Stomach (tissue), 9 donors: ENCODE data around the gene AP3D1. TPM values are rescaled to one million over a fixed set of nuclear protein-coding genes. Genes with fewer than 3 reads are reported as not detected.

Experiments used
- DNase-seq, 2 donors: peaks; one replicate each; pipeline versions ENCODE4 v3.0.0 to v3.0.0-alpha.2; 2013 to 2019
- H3K27ac ChIP-seq, 5 donors: fragments of 200-600 bp in 4 of 5; sonication (generic) in 4 of 5; one replicate each; pipeline ENCODE4 v1.5.1; 2013 to 2019; ENCODE audit warnings: mild to moderate bottlenecking in 1 of 5, moderate library complexity in 1 of 5
- H3K27me3 ChIP-seq, 3 donors: fragments of 200-600 bp; sonication (generic); one replicate each; pipeline ENCODE4 v1.5.1; 2017 to 2019; ENCODE audit warnings: mixed run types in 1 of 3
- H3K36me3 ChIP-seq, 4 donors: fragments of 200-600 bp; sonication (generic); 1 replicate in 3 of 4; 2 replicates in 1 of 4; pipeline ENCODE4 v1.5.1; 2016 to 2019
- H3K4me1 ChIP-seq, 4 donors: fragments of 200-600 bp; sonication (generic); one replicate each; pipeline ENCODE4 v1.5.1; 2016 to 2019
- H3K4me3 ChIP-seq, 4 donors: fragments of 200-600 bp; sonication (generic) in 3 of 4; one replicate each; pipeline ENCODE4 v1.5.1; 2016 to 2019; ENCODE audit warnings: mild to moderate bottlenecking in 1 of 4
- H3K9me3 ChIP-seq, 4 donors: fragments of 200-600 bp; sonication (generic); one replicate each; pipeline ENCODE4 v1.5.1; 2016 to 2019
- CTCF ChIP-seq, 7 experiments: fragments of 450-650 bp in 4 of 7; fragments of 200-600 bp in 3 of 7; sonication (generic) in 3 of 7; IDR thresholded peaks; one replicate each; pipeline ENCODE4 v1.5.1; 2016 to 2019; ENCODE audit warnings: antibody characterized with exemption in 7 of 7, control low read depth in 2 of 7, mild to moderate bottlenecking in 1 of 7
- EP300 ChIP-seq: sonication (generic); formaldehyde crosslinking; IDR thresholded peaks from one replicate; pipeline ENCODE4 v1.6.1; 2017; ENCODE audit warnings: antibody characterized with exemption
- POLR2A ChIP-seq, 4 donors: fragments of 450-650 bp; IDR thresholded peaks; one replicate each; pipeline ENCODE4 v1.6.1; 2016; ENCODE audit warnings: antibody characterized with exemption in 4 of 4, control low read depth in 2 of 4, mild to moderate bottlenecking in 1 of 4, moderate library complexity in 1 of 4
- POLR2AphosphoS5 ChIP-seq, 3 donors: sonication (generic); formaldehyde crosslinking; IDR thresholded peaks; one replicate each; pipeline ENCODE4 v1.6.1; 2016; ENCODE audit warnings: antibody characterized with exemption in 3 of 3
- WGBS, 5 donors: extraction: QIAGEN DNeasy Blood & Tissue Kit in 3 of 5; methylation state at CpG; one replicate each; pipeline versions ENCODE4 v1.1.5 to v1.1.7; 2013 to 2018; 5-methylcytosine and 5-hydroxymethylcytosine counted together
- intact Hi-C: fragments of 100-400 bp; cut with DNase I; formaldehyde crosslinking; loops from one replicate; pipeline ENCODE4 v1.15.1; 2023; ENCODE audit warnings: low total_unique reads
- polyA plus RNA-seq, 3 donors: library from polyadenylated mRNA; stranded (reverse); fragments of 200-250 nt; gene quantifications; one replicate each; pipeline ENCODE4 v1.2.3, GENCODE V29; 2013
- total RNA-seq, 5 donors: library from RNA; depleted of rRNA; stranded (reverse); fragments of >200 nt; gene quantifications; one replicate each; pipeline versions ENCODE4 v1.1.0 to v1.2.3, GENCODE V29; 2014 to 2016
- donor health status: healthy with polysubstance abuse.
- donor health status: Bipolar disorder and iron deficiency.
- donor health status: healthy.

AP3D1 gene
- total and polyA plus RNA-seq, 8 donors, result 49.0 to 340 (median 85.0) TPM

GRCh38 chr19:2139385-2140137 lies 11.8 kb downstream of the AP3D1 start:
- intact Hi-C loops, result no loop called here
- no peak for DNase-seq
- peaks cover 0 to 31% (median 15%) of the 10 kb centered on the region in 4 donors for H3K4me1 ChIP-seq
- no peak overlapping the region for H3K4me3 ChIP-seq
- H3K27me3 ChIP-seq, result no peaks in the 10 kb centered on the region
- H3K27ac ChIP-seq, result no peak overlapping the region
- 79 to 89% (median 84%) methylated on average over 17 to 22 of the region's 22 CpGs for whole genome bisulfite sequencing, 5 donors
- H3K36me3 ChIP-seq, result peaks cover 36 to 70% (median 63%) of the 10 kb centered on the region in 4 donors
- TF ChIP-seq EP300 (no peak), POLR2AphosphoS5 (IDR thresholded peaks at IDR 0.05) (no peak), POLR2A (IDR thresholded peaks at IDR 0.05) (no peak), CTCF (IDR thresholded peaks at IDR 0.05) (no peak)
- H3K9me3 ChIP-seq, result no peaks in the 10 kb centered on the region

GRCh38 chr19:2138061-2138728 lies 13.2 kb downstream of the AP3D1 start:
- no peak for DNase-seq

DNA sequence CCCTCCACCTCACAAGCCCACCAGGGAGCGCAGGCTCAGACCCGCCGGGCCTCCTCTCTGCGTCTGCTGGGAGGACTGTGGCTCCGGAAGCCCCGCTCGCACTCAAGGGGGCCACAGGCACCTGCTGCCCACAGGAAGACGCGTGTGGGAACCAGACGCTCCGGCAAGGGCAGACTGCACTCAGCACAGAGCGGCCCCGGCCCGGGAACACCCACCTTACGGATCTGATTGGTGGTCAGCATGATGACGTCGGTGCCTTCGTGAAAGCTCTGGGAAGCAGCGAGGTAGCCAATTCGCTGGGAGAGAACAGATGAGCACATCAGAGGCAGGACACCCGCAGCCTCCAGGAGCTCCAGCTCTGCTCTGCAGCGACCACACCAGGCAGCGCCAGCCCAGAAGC lies 14.6 kb downstream of the AP3D1 start:
- DNase-seq, result no peak
- Histone ChIP-seq H3K27ac (no peak overlapping the region), H3K4me1 (peaks cover 0 to 23% (median 11%) of the 10 kb centered on the region in 4 donors), H3K36me3 (peaks cover 52 to 88% (median 85%) of the 10 kb centered on the region in 4 donors), H3K4me3 (no peak overlapping the region), H3K9me3 (no peaks in the 10 kb centered on the region), H3K27me3 (no peaks in the 10 kb centered on the region)
- TF ChIP-seq CTCF (IDR thresholded peaks at IDR 0.05), result no peak
- no peak for TF ChIP-seq POLR2A (IDR thresholded peaks at IDR 0.05)
- TF ChIP-seq POLR2AphosphoS5 (IDR thresholded peaks at IDR 0.05), result no peak
- TF ChIP-seq EP300, result no peak
- intact Hi-C loops, result no loop called here
- 88 to 95% (median 94%) methylated on average over 16 to 23 of the region's 23 CpGs for WGBS, 5 donors

More at GRCh38 chr19:2138061-2138728, 13.2 kb downstream of the AP3D1 start:
- intact Hi-C loops, result no loop called here
- WGBS, 5 donors, result 86 to 95% (median 94%) methylated on average over 20 to 23 of the region's 23 CpGs
- H3K4me3 ChIP-seq, result no peak overlapping the region
- no peak for TF ChIP-seq POLR2A (IDR thresholded peaks at IDR 0.05)
- TF ChIP-seq EP300, result no peak
- no peak for TF ChIP-seq POLR2AphosphoS5 (IDR thresholded peaks at IDR 0.05)
- TF ChIP-seq CTCF (IDR thresholded peaks at IDR 0.05), result no peak
- H3K27me3 ChIP-seq, result no peaks in the 10 kb centered on the region
- H3K9me3 ChIP-seq, result no peaks in the 10 kb centered on the region
- H3K4me1 ChIP-seq, result peaks cover 0 to 23% (median 13%) of the 10 kb centered on the region in 4 donors
- peaks cover 40 to 77% (median 72%) of the 10 kb centered on the region in 4 donors for H3K36me3 ChIP-seq
- H3K27ac ChIP-seq, result no peak overlapping the region

GRCh38 chr19:2135474-2136402 lies 15.6 kb downstream of the AP3D1 start:
- Histone ChIP-seq H3K9me3 (no peaks in the 10 kb centered on the region), H3K27me3 (no peaks in the 10 kb centered on the region), H3K4me1 (peaks cover 0 to 23% (median 11%) of the 10 kb centered on the region in 4 donors), H3K4me3 (no peak overlapping the region), H3K36me3 (peaks cover 62 to 96% (median 94%) of the 10 kb centered on the region in 4 donors), H3K27ac (no peak overlapping the region)
- no peak for DNase-seq
- TF ChIP-seq EP300 (no peak), POLR2AphosphoS5 (IDR thresholded peaks at IDR 0.05) (no peak), POLR2A (IDR thresholded peaks at IDR 0.05) (no peak), CTCF (IDR thresholded peaks at IDR 0.05) (no peak)
- 81 to 86% (median 85%) methylated on average over 33 to 50 of the region's 50 CpGs for WGBS, 5 donors
- intact Hi-C loops, result no loop called here
